SK-N-SH treated with all-trans-retinoic acid at 6 μM for 48 hours (cell line): ENCODE results near the gene IQCK.

ENCODE experiments used
- ATAC-seq: fragments of 200-7000 bp; cut with Tn5 transposase; 3 replicates; pipeline ENCODE4 v1.9.1; 2020; ENCODE audit warnings: mild to moderate bottlenecking, moderate library complexity
- ARNTL ChIP-seq: fragments of 450-650 bp; formaldehyde crosslinking; IDR thresholded peaks from 2 replicates; pipeline ENCODE4 v1.5.0; 2020; ENCODE audit warnings: low read depth, mild to moderate bottlenecking, moderate library complexity, borderline replicate concordance
- BACH2 ChIP-seq: fragments of 250-450 bp; sonication (Bioruptor Pico); IDR thresholded peaks from 2 replicates; pipeline ENCODE4 v1.9.0; 2021; ENCODE audit warnings: mild to moderate bottlenecking, borderline replicate concordance
- CREB5 ChIP-seq: fragments of 250-450 bp; sonication (Bioruptor Pico); IDR thresholded peaks from 2 replicates; pipeline ENCODE4 v1.5.1; 2020; ENCODE audit warnings: low read depth, mild to moderate bottlenecking, moderate library complexity
- CSRNP3 ChIP-seq: fragments of 250-450 bp; sonication (Bioruptor Pico); IDR thresholded peaks from 2 replicates; pipeline ENCODE4 v1.5.1; 2021; ENCODE audit warnings: mild to moderate bottlenecking, moderate library complexity
- ESRRG ChIP-seq: fragments of 250-450 bp; sonication (Bioruptor Pico); IDR thresholded peaks from 2 replicates; pipeline ENCODE4 v1.6.1; 2021; ENCODE audit warnings: mild to moderate bottlenecking
- ISL1 ChIP-seq: fragments of 250-450 bp; sonication (Bioruptor Pico); IDR thresholded peaks from 2 replicates; pipeline ENCODE4 v2.1.2; 2022; ENCODE audit warnings: mild to moderate bottlenecking, moderate library complexity
- OSR1 ChIP-seq: fragments of 250-450 bp; sonication (Bioruptor Pico); IDR thresholded peaks from 2 replicates; pipeline ENCODE4 v1.8.0; 2022; ENCODE audit warnings: moderate library complexity, mild to moderate bottlenecking, inconsistent platforms
- PATZ1 ChIP-seq: fragments of 250-450 bp; sonication (Bioruptor Pico); IDR thresholded peaks from 2 replicates; pipeline ENCODE4 v1.8.0; 2020; ENCODE audit warnings: mild to moderate bottlenecking, moderate library complexity, borderline replicate concordance
- POU6F1 ChIP-seq: fragments of 250-450 bp; sonication (Bioruptor Pico); IDR thresholded peaks from 2 replicates; pipeline ENCODE4 v1.8.0; 2021; ENCODE audit warnings: low read depth, mild to moderate bottlenecking, moderate library complexity, borderline replicate concordance
- RARB ChIP-seq: fragments of 250-450 bp; sonication (Bioruptor Pico); IDR thresholded peaks from 2 replicates; pipeline ENCODE4 v1.8.0; 2021; ENCODE audit warnings: mild to moderate bottlenecking, moderate library complexity
- SNAI2 ChIP-seq: fragments of 250-450 bp; sonication (Bioruptor Pico); IDR thresholded peaks from 2 replicates; pipeline ENCODE4 v1.5.0; 2020; ENCODE audit warnings: mild to moderate bottlenecking, moderate library complexity
- TCF4 ChIP-seq: fragments of 250-450 bp; sonication (Bioruptor Pico); IDR thresholded peaks from 2 replicates; pipeline ENCODE4 v1.8.0; 2021; ENCODE audit warnings: mild to moderate bottlenecking, moderate library complexity, borderline replicate concordance
- TOX ChIP-seq: fragments of 250-450 bp; sonication (Bioruptor Pico); IDR thresholded peaks from 2 replicates; pipeline ENCODE4 v1.8.0; 2021; ENCODE audit warnings: mild to moderate bottlenecking, moderate library complexity, borderline replicate concordance
- TSHZ2 ChIP-seq: fragments of 250-450 bp; sonication (Bioruptor Pico); IDR thresholded peaks from 2 replicates; pipeline ENCODE4 v1.5.0; 2020; ENCODE audit warnings: mild to moderate bottlenecking, moderate library complexity
- ZC3H10 ChIP-seq: fragments of 250-450 bp; sonication (Bioruptor Pico); IDR thresholded peaks from 2 replicates; pipeline ENCODE4 v1.5.1; 2021; ENCODE audit warnings: mild to moderate bottlenecking, moderate library complexity
- ZFP3 ChIP-seq: fragments of 250-450 bp; sonication (Bioruptor Pico); IDR thresholded peaks from 2 replicates; pipeline ENCODE4 v1.5.0; 2020; ENCODE audit warnings: mild to moderate bottlenecking, moderate library complexity
- ZFP30 ChIP-seq: fragments of 450-650 bp; formaldehyde crosslinking; IDR thresholded peaks from 2 replicates; pipeline ENCODE4 v1.5.0; 2022; ENCODE audit warnings: mild to moderate bottlenecking, moderate library complexity
- ZNF565 ChIP-seq: fragments of 450-650 bp; formaldehyde crosslinking; conservative IDR thresholded peaks from 2 replicates; pipeline ENCODE4 v1.5.0; 2020; ENCODE audit warnings: low read depth, mild to moderate bottlenecking, moderate library complexity
- ZNF70 ChIP-seq: fragments of 450-650 bp; formaldehyde crosslinking; IDR thresholded peaks from 2 replicates; pipeline ENCODE4 v1.5.0; 2020; ENCODE audit warnings: mild to moderate bottlenecking, moderate library complexity
- ZNF8 ChIP-seq: fragments of 450-650 bp; formaldehyde crosslinking; IDR thresholded peaks from 2 replicates; pipeline ENCODE4 v1.5.0; 2020; ENCODE audit warnings: mild to moderate bottlenecking, moderate library complexity

IQCK gene

GRCh38 chr16:19709381-19710136 is 8.5 kb upstream of the IQCK start:
- no peak for ATAC-seq
- TF ChIP-seq ZFP30: no peak

GRCh38 chr16:19710191-19710908 is 7.7 kb upstream of the IQCK start:
- no peak for ATAC-seq
- TF ChIP-seq BACH2 (no peak), ARNTL (no peak), ZNF565 (CRISPR knock-in tag) (no peak), TCF4 (no peak), ISL1 (CRISPR knock-in tag) (no peak), TOX (no peak), CREB5 (CRISPR knock-in tag) (no peak), ZNF70 (CRISPR knock-in tag) (no peak), ESRRG (CRISPR knock-in tag) (no peak), PATZ1 (CRISPR knock-in tag) (no peak), OSR1 (CRISPR knock-in tag) (no peak), TSHZ2 (CRISPR knock-in tag) (no peak), ZFP3 (no peak), POU6F1 (CRISPR knock-in tag) (no peak), ZC3H10 (CRISPR knock-in tag) (no peak), SNAI2 (no peak), RARB (CRISPR knock-in tag) (no peak), CSRNP3 (CRISPR knock-in tag) (no peak), ZFP30 (no peak), ZNF8 (CRISPR knock-in tag) (no peak)

GRCh38 chr16:19710991-19711545 is 7.0 kb upstream of the IQCK start:
- no peak for ATAC-seq
- no peak for TF ChIP-seq CREB5 (CRISPR knock-in tag)
- no peak for TF ChIP-seq CSRNP3 (CRISPR knock-in tag)
- TF ChIP-seq POU6F1 (CRISPR knock-in tag): no peak
- TF ChIP-seq ZFP3: no peak
- TF ChIP-seq OSR1 (CRISPR knock-in tag): no peak
- TF ChIP-seq PATZ1 (CRISPR knock-in tag): no peak
- TF ChIP-seq RARB (CRISPR knock-in tag): no peak
- TF ChIP-seq ISL1 (CRISPR knock-in tag): no peak
- no peak for TF ChIP-seq ARNTL
